HL-60 (cell line): ENCODE measurements around the gene NDUFV1.

Source experiments
- CTCF ChIP-seq: IDR thresholded peaks from one replicate; pipeline ENCODE4 v1.5.1; 2011; ENCODE audit warnings: low read length, control low read depth, inconsistent platforms; ENCODE audit not compliant: insufficient read depth
- GABPA ChIP-seq: IDR thresholded peaks from 2 replicates; pipeline ENCODE4 v1.6.1; 2012; ENCODE audit warnings: low read depth
- POLR2AphosphoS5 ChIP-seq: IDR thresholded peaks from 2 replicates; pipeline ENCODE4 v1.6.1; 2012; ENCODE audit warnings: low read depth
- SPI1 ChIP-seq: IDR thresholded peaks from 2 replicates; pipeline ENCODE4 v1.6.1; 2012; ENCODE audit warnings: low read depth, mild to moderate bottlenecking, borderline replicate concordance
- TF ChIP-seq, protein P1 (sequence below): IDR thresholded peaks from 2 replicates; pipeline ENCODE4 v1.6.1; 2012; ENCODE audit warnings: low read depth; ENCODE audit not compliant: insufficient replicate concordance

GRCh38 chr11:67654225-67654624 is 47.5 kb downstream of the NDUFV1 start:
- TF ChIP-seq CTCF (no peak), GABPA (no peak), POLR2AphosphoS5 (no peak), SPI1 (no peak)
- TF ChIP-seq, protein P1, sequence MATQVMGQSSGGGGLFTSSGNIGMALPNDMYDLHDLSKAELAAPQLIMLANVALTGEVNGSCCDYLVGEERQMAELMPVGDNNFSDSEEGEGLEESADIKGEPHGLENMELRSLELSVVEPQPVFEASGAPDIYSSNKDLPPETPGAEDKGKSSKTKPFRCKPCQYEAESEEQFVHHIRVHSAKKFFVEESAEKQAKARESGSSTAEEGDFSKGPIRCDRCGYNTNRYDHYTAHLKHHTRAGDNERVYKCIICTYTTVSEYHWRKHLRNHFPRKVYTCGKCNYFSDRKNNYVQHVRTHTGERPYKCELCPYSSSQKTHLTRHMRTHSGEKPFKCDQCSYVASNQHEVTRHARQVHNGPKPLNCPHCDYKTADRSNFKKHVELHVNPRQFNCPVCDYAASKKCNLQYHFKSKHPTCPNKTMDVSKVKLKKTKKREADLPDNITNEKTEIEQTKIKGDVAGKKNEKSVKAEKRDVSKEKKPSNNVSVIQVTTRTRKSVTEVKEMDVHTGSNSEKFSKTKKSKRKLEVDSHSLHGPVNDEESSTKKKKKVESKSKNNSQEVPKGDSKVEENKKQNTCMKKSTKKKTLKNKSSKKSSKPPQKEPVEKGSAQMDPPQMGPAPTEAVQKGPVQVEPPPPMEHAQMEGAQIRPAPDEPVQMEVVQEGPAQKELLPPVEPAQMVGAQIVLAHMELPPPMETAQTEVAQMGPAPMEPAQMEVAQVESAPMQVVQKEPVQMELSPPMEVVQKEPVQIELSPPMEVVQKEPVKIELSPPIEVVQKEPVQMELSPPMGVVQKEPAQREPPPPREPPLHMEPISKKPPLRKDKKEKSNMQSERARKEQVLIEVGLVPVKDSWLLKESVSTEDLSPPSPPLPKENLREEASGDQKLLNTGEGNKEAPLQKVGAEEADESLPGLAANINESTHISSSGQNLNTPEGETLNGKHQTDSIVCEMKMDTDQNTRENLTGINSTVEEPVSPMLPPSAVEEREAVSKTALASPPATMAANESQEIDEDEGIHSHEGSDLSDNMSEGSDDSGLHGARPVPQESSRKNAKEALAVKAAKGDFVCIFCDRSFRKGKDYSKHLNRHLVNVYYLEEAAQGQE: no peak
